ENCODE measurements around the gene CAMTA1.
A peak's percentile ranks its signal among the peaks of the same experiment; 100 is the strongest.

Gene CAMTA1

DNA sequence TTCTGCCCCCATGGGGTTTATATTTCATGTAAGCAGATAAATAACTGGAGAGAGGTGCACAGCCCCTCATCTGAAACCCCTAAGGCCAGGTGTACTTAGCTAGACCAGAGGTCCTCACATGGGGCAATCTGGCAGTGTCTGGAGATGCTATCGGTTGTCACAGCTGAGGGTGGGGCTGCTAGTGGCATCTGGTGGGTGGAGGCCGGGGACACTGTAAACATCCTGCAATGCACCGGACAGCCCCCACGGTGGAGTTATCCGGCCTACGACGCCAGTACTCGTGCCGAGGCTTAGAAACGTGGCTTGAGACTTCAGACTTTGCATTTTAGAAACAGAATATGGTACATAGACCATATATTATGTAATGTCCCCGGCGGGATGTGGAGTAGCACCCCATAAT is 799.4 kb downstream of the CAMTA1 start:
- POLR2A ChIA-PET = no interaction called here
- Histone ChIP-seq H3K4me1 (ENCODE audit: control insufficient read depth, insufficient read depth, low read length) (no peaks in the 10 kb centered on the region), H3K27ac (ENCODE audit: extremely low read depth, low read depth, low read length) (no peak overlapping the region), H3K36me3 (ENCODE audit: control insufficient read depth in 2 of 2, insufficient read depth in 1 of 2, low read length in 2 of 2) (no peaks in the 10 kb centered on the region), H3K9me3 (ENCODE audit: control insufficient read depth, insufficient read depth, low read depth, low read length) (no peaks in the 10 kb centered on the region), H3K4me3 (ENCODE audit: low read depth, low read length) (no peak overlapping the region)
- no peak for TF ChIP-seq ZNF792 (tag by site-specific recombination; IDR thresholded peaks at IDR 0.05)
- no peak for TF ChIP-seq ZNF529 (tag by site-specific recombination; IDR thresholded peaks at IDR 0.05; ENCODE audit: insufficient replicate concordance)
- no peak for TF ChIP-seq ZFP3 (tag by site-specific recombination; IDR thresholded peaks at IDR 0.05; ENCODE audit: low read depth)
- no peak for TF ChIP-seq ZNF311 (tag by site-specific recombination; IDR thresholded peaks at IDR 0.05; ENCODE audit: borderline replicate concordance)
- TF ChIP-seq ZNF654 (tag by site-specific recombination; IDR thresholded peaks at IDR 0.05; ENCODE audit: low read depth) = no peak
- no peak for TF ChIP-seq ZNF19 (tag by site-specific recombination; IDR thresholded peaks at IDR 0.05; ENCODE audit: low read depth)
- TF ChIP-seq ZNF791 (tag by site-specific recombination; IDR thresholded peaks at IDR 0.05) = no peak
- no peak for TF ChIP-seq ZNF24 (tag by site-specific recombination; IDR thresholded peaks at IDR 0.05)
- TF ChIP-seq, protein P1, sequence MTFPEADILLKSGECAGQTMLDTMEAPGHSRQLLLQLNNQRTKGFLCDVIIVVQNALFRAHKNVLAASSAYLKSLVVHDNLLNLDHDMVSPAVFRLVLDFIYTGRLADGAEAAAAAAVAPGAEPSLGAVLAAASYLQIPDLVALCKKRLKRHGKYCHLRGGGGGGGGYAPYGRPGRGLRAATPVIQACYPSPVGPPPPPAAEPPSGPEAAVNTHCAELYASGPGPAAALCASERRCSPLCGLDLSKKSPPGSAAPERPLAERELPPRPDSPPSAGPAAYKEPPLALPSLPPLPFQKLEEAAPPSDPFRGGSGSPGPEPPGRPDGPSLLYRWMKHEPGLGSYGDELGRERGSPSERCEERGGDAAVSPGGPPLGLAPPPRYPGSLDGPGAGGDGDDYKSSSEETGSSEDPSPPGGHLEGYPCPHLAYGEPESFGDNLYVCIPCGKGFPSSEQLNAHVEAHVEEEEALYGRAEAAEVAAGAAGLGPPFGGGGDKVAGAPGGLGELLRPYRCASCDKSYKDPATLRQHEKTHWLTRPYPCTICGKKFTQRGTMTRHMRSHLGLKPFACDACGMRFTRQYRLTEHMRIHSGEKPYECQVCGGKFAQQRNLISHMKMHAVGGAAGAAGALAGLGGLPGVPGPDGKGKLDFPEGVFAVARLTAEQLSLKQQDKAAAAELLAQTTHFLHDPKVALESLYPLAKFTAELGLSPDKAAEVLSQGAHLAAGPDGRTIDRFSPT (tag by site-specific recombination; IDR thresholded peaks at IDR 0.05) = no peak
- TF ChIP-seq ZNF132 (tag by site-specific recombination; IDR thresholded peaks at IDR 0.05; ENCODE audit: borderline replicate concordance) = no peak
- TF ChIP-seq HOXA7 (CRISPR knock-in tag; IDR thresholded peaks at IDR 0.05; ENCODE audit: borderline replicate concordance) = no peak
- no peak for TF ChIP-seq WT1 (tag by site-specific recombination; IDR thresholded peaks at IDR 0.05)
- TF ChIP-seq ZNF626 (tag by site-specific recombination; IDR thresholded peaks at IDR 0.05) = no peak
- TF ChIP-seq OSR2 (tag by site-specific recombination; IDR thresholded peaks at IDR 0.05) = no peak
- no peak for TF ChIP-seq MYNN (tag by site-specific recombination; IDR thresholded peaks at IDR 0.05; ENCODE audit: borderline replicate concordance)
- TF ChIP-seq ZNF324 (tag by site-specific recombination; IDR thresholded peaks at IDR 0.05) = no peak
- CTCF ChIA-PET = interaction anchor here (1.1 kb wide), 1 partner anchor 22 kb away, joined by 3 read pairs; no protein-coding TSS in a partner anchor

DNA sequence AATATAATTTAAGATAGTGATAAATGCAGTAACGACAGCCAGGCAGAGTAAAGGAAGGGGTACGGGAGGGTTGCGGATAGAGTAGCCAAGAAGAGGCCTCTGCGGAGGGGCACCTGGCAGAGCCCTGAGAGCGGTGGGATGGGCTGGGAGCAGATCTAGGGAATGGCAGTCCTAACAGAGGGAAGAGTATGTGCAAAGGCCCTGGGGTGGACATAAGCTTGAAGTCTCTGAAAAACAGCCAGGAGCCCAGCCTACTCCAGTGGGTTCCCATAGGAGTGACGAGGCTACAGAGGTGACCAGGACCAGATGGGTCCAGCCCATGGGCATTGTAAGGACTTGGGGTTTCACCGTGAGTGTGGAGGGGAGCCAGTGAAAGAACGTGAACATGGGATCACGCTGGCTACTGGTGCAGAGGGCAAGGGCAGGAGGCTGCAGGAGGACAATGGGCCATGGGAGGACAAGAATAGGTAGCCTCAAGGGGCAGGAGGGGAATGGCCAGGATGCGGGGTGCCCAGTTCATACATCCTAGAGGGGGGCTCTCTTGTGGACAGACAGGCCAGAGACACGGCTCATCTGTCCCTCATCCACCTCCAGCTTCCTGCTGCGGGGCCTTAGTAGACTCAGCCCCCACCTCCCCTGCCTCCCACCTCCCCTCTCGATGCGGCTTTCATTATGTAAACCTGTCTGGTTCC is 800.1 kb downstream of the CAMTA1 start:
- TF ChIP-seq ZNF623 (tag by site-specific recombination; IDR thresholded peaks at IDR 0.05) (peak; percentile 93), ZNF155 (tag by site-specific recombination; IDR thresholded peaks at IDR 0.05) (no peak), ZNF146 (tag by site-specific recombination; IDR thresholded peaks at IDR 0.05) (no peak)
- H3K36me3 ChIP-seq (ENCODE audit: control insufficient read depth in 2 of 2, insufficient read depth in 1 of 2, low read length in 2 of 2) = no peaks in the 10 kb centered on the region
- no peak overlapping the region for H3K27ac ChIP-seq (ENCODE audit: extremely low read depth, low read depth, low read length)
- no peak overlapping the region for H3K4me3 ChIP-seq (ENCODE audit: low read depth, low read length)
- H3K9me3 ChIP-seq (ENCODE audit: control insufficient read depth, insufficient read depth, low read depth, low read length) = no peaks in the 10 kb centered on the region
- POLR2A ChIA-PET = no interaction called here
- CTCF ChIA-PET = no interaction called here
- H3K4me1 ChIP-seq (ENCODE audit: control insufficient read depth, insufficient read depth, low read length) = no peaks in the 10 kb centered on the region

DNA sequence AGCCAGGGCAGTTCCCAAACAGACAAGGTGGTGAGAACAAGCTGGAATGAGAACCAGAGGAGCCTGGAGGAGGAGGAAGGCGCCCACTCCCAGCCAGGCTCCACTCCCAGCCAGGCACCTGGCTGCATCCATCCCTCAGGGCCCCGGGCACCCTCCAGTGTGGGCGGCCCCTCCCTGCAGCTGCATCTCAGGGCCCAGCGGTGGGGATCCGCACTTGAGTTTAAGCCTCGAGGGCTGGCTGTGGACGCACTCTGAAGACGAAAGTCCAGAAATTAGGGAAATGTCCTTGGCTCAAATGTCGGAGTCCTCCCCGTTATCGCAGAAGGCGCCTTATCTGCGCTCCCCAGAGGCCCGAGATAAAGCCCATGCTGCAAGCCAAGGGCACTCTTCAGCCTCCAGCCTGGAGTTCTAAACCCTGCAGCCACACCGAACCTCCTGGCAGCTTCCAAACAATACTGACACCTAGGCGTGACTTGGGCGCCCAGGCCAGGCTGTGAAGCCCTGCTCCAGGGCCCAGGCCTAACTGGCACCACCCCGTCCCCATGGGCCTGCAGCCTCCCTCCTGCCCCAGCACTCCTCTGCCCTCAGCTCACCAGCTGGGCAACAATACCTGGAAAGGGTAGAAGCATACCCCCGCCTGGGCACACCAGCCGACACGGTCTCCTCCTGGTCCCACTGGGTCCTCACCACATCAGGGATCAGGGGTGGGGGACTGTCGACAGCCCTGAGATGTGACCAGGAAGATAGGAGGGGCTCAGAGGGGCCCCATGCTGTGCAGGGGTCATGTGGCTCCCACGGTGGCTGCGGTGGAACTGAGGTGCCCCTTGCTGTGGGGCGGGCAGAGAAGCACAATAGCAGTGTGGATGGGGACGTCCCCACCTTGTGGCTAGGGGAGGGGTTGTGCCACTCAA is 801.0 kb downstream of the CAMTA1 start:
- TF ChIP-seq ZFHX2 (tag by site-specific recombination; conservative IDR thresholded peaks at IDR 0.05) = peak; percentile 53; the same call in 1 of the 2 replicates
- TF ChIP-seq ZNF24 (tag by site-specific recombination; IDR thresholded peaks at IDR 0.05) = no peak
- TF ChIP-seq EGR2 (tag by site-specific recombination; IDR thresholded peaks at IDR 0.05; ENCODE audit: low read depth) = peak; percentile 68; the same call in 1 of the 2 replicates
- no peak for TF ChIP-seq ZNF423 (tag by site-specific recombination; IDR thresholded peaks at IDR 0.05)
- no peaks in the 10 kb centered on the region for H3K36me3 ChIP-seq (ENCODE audit: control insufficient read depth in 2 of 2, insufficient read depth in 1 of 2, low read length in 2 of 2)
- POLR2A ChIA-PET = no interaction called here
- H3K4me1 ChIP-seq (ENCODE audit: control insufficient read depth, insufficient read depth, low read length) = no peaks in the 10 kb centered on the region
- H3K4me3 ChIP-seq (ENCODE audit: low read depth, low read length) = no peak overlapping the region
- no peak overlapping the region for H3K27ac ChIP-seq (ENCODE audit: extremely low read depth, low read depth, low read length)
- CTCF ChIA-PET = interaction anchor here (0.5 kb wide), 1 partner anchor 1186 kb away, joined by 4 read pairs; no protein-coding TSS in a partner anchor
- no peaks in the 10 kb centered on the region for H3K9me3 ChIP-seq (ENCODE audit: control insufficient read depth, insufficient read depth, low read depth, low read length)

All from HEK293 (cell line).